ENCODE results near the gene TMPRSS9. TPM values are rescaled to one million over a fixed set of nuclear protein-coding genes. Genes with fewer than 3 reads are reported as not detected.

The TMPRSS9 gene
- total RNA-seq, 4 donors from 2014 or later: not detected

DNA sequence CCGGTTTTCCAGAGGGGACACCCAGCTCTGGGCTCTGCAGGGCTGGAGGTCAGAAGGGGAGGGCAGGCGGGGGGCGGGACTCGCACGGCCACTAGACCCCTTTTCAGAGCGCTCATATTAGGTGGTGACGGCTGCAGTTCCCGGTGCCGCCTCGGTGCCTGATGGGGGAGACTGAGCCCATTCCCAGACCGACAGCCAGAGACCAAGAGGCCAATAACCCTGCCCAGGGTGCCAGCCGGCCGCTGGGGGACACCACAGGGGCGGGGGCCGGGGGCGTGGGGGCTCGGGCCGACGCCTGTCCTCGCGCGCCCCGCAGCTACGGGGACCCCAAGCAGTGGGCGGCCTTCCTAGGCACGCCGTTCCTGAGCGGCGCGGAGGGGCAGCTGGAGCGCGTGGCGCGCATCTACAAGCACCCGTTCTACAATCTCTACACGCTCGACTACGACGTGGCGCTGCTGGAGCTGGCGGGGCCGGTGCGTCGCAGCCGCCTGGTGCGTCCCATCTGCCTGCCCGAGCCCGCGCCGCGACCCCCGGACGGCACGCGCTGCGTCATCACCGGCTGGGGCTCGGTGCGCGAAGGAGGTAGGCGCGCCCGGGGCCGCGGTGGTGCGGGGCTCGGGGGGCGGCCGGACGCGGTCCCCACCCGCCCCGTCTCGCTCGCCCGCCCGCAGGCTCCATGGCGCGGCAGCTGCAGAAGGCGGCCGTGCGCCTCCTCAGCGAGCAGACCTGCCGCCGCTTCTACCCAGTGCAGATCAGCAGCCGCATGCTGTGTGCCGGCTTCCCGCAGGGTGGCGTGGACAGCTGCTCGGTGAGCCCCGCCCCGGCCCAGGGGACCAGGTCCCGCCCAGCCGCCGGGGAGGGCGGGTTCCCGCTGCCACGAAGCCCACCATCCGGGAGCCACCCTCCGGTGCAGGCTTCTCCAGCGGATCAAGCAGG lies 64.9 kb downstream of the TMPRSS9 start:
- TF ChIP-seq, protein P1, sequence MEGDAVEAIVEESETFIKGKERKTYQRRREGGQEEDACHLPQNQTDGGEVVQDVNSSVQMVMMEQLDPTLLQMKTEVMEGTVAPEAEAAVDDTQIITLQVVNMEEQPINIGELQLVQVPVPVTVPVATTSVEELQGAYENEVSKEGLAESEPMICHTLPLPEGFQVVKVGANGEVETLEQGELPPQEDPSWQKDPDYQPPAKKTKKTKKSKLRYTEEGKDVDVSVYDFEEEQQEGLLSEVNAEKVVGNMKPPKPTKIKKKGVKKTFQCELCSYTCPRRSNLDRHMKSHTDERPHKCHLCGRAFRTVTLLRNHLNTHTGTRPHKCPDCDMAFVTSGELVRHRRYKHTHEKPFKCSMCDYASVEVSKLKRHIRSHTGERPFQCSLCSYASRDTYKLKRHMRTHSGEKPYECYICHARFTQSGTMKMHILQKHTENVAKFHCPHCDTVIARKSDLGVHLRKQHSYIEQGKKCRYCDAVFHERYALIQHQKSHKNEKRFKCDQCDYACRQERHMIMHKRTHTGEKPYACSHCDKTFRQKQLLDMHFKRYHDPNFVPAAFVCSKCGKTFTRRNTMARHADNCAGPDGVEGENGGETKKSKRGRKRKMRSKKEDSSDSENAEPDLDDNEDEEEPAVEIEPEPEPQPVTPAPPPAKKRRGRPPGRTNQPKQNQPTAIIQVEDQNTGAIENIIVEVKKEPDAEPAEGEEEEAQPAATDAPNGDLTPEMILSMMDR (IDR thresholded peaks at IDR 0.05; ENCODE audit: low read depth): no peak

GRCh38 chr19:2425622-2426581 lies 65.8 kb downstream of the TMPRSS9 start:
- TF ChIP-seq, protein P1 (IDR thresholded peaks at IDR 0.05; ENCODE audit: low read depth): no peak

DNA sequence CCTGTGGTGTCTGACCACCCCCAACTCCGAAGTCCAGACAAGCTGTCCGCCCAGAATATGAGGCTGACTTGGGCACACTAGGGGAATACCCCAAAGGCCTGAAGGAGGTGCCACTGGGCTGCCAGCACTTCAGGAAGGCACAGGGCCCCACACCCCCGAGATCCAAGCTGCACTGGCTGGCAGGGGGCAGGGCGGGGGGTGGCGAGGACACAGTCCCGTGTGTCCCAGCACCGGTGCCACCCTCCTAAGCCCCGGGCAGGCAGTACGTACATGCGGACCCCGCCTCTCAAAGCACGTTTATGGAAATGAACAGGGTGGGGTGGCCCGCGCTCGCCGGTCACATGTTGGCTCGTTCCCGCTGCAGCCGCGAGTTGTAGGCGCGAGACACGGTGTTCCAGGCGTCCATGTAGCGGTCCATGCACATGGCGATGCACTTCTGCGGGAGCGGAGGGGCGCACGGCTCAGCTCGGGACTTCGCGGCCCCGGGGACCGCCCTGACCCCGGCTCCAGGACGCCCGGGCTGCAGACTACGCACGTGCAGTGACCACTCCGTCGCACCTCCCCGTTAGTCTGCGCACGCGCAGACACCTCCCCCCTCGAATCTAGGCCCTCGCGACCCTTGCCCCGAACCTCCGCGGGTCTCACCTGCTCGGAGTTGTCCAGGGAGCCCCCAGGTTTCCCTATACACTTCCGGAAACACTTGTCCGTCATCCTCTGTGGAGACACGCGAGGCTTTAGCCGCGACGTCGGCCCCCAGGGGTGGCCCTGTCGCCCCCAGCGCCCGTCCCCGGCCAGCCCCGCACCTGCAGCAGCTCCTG lies 66.8 kb downstream of the TMPRSS9 start:
- TF ChIP-seq, protein P1 (IDR thresholded peaks at IDR 0.05; ENCODE audit: low read depth): no peak

GRCh38 chr19:2427429-2428320 lies 67.6 kb downstream of the TMPRSS9 start, which contains the start of gene TIMM13:
Gene TIMM13 (minus strand): TSS chr19:2427586. CDS start chr19:2427533, 53 bp downstream.
- TF ChIP-seq, protein P1 (IDR thresholded peaks at IDR 0.05; ENCODE audit: low read depth): no peak

DNA sequence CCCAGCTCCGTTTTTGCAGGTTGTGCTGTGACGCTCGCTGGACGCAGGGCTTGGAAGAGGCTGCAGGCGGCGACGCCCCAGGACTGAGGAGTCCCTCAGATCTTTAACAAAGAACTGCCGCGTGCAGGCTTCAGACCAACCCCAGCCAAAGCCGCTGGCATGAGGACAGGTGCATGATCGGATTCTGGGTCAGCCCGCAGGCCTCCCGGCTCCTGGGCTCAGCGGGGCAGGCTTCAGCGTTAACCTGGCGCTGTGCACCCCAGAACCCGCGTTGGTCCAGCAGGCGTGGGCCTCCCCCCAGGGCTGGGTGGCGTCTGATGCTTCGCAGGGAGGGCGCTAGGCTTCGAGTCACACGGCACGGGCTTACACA lies 68.2 kb downstream of the TMPRSS9 start:
- TF ChIP-seq, protein P1 (IDR thresholded peaks at IDR 0.05; ENCODE audit: low read depth): no peak

All from subcutaneous adipose tissue (tissue), 4 donors.